ENCODE results near the gene KATNB1.
A peak's percentile ranks its signal among the peaks of the same experiment; 100 is the strongest.
"Not testable (repeated sequence)": the region's sequence is repeated elsewhere in the genome, so short reads cannot be mapped to it uniquely, and the experiment has no call there.

Gene KATNB1

DNA sequence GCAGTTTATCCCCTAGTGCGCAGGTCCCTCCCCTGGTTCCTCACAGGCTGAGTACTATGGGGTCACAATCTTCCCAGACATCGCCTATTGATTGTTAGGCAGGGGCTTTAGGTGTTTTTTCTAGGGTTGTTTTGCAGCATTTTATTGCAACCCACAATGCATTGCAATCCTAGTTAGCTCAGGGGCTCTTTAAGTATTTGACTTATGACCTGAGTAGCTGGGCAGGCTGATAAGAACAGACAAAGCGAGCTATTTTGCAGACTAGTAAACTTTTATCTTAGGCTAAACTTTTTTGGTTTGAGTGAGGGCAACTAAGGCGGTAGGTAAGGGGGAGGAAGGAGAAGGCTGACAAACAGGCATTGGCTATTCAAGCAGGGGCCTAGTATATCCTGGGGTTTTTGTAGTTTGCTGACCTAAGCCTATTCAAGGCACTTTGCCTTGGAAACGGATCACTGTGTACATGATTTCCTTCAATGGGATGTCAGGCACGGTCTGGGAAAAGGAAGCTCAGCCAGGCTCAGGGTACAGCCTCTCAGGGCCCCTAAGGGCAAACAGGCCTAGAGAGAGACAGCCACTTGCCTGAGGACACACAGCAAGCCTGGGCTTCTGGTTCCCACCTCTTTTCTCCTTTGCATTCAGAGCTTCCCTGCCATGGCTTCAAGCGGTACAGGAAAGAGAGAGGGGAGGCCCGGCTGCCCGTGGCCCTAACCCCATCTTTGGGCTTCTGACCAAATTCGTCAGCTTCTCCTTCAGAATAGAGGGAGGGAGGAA lies 34.6 kb upstream of the KATNB1 start:
- DNase-seq (ENCODE audit: low spot score): no peak

DNA sequence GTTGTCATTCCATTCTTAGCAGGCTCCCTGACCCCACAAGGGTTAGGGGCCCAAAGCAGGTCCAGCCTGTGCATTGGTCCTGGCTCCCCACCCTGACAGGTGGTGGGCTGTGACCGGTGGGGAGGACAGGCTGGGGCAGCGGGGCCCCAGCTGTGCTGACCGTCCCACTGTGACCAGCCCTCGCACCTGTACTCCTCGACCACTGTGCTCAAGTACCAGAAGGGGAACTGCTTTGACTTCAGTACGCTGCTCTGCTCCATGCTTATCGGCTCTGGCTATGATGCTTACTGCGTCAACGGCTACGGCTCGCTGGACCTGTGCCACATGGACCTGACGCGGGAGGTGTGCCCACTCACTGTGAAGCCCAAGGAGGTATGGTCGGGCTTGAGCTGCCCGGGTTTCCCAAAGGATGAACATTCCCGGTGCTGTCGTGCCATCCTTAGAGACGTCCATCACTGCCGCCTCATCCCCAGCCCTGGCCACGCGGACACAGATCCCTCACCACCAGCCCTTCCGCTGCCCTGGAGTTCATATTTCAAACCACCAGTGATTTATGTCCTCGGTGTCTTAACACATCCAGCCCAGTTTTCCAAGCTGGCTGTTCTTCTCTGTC lies 33.7 kb upstream of the KATNB1 start:
- no peak for DNase-seq (ENCODE audit: low spot score)

DNA sequence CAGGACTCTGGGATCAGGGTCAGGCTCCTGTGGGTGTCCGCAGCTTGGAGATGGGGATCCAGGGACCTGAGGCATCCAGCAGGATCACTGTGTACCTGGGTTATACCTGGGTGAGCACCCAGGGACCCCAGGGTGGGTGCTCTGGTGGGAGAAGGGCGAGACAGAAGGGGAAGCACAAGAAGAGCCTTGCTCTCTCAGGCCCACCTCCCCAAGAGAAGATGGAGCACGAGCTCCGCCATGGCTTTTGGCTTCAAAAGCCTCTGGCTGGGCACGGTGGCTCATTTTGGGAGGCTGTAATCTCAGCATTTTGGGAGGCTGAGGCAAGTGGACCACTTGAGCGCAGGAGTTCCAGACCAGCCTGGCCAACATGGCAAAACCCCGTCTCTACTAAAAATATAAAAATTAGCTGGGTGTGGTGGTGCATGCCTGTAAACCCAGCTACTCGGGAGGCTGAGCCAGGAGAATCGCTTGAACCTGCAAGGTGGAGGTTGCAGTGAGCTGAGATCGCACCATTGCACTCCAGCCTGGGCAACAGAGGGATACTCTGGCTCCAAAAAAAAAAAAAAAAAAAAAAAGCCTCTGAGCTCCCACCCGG lies 32.1 kb upstream of the KATNB1 start:
- DNase-seq (ENCODE audit: low spot score): no peak

DNA sequence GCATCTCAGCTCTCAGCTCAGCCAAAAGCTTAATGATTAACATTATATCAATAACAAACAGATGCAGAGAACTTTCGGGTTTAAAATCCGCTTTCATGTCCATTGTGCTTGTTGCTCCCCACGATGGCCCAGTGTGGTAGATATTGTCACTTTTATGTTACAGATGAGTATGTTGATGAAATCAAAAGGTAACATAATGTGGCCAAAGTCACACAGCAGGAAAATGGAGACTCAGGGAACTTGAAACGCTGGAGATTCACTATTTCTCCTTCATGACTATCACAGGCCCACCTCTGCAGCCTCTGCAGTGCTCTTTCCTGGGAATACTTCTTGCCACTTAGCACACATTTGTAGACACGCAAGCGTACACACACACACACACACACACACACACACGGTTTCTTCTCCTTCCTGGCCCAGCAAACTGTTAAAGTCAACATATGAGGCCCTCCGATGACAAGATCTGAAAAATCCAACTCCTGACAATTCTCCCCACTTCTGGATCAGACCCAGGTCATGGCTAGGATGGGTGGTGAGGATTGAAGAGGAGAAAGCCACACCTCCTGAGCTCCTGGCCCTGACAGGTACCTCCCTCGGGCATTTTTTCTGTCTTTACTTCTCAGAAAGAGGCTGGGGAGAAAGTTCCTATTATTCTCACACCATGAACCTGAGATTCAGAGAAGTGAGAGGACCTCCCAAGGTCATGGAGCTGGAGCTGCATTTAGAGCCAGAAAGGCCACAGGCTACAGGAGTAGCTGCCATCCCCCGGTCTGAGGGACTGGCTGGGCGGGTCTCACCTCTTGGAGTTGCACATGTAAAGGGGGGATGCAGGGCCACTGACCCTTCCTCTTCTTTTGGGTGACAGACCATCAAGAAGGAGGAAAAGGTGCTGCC lies 31.3 kb upstream of the KATNB1 start:
- peak; percentile 9 for DNase-seq (ENCODE audit: low spot score)

DNA sequence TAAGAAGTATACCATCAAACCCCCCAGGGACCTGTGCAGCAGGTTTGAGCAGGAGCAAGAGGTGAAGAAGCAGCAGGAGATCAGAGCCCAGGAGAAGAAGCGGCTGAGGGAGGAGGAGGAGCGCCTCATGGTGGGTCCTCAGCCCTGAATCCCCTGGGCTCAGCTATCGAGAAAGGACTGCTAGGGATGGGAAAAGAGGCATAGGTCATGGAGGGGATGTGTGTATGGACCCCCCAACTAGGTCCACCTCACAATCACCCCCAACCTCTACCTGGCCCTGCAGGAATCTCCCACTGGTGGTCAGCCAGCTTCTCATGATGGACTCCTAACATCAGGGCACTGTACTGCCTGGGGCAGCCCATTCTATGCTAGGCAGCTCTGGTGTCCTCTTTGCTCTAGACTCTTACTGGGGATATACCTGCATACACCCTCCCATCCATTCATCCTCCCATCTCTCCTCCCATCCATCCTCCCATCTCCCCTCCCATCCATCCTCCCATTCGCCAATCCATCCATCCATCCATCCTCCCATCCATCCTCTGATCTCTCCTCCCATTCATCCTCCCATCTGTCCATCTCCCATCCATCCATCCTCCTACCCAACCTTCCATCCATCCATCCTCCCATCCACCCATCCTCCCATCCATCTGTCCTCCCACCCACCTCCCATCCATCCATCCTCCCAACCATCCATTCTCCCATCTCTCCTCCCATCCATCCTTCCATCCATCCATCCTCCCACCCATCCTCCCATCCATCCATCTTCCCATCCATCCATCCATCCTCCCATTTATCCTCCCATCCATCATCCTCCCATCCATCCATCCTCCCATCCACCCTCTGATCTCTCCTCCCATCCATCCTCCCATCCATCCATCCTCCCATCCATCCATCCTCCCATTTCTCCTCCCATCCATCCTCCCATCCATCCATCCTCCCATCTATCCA lies 30.4 kb upstream of the KATNB1 start:
- no peak for DNase-seq (ENCODE audit: low spot score)

DNA sequence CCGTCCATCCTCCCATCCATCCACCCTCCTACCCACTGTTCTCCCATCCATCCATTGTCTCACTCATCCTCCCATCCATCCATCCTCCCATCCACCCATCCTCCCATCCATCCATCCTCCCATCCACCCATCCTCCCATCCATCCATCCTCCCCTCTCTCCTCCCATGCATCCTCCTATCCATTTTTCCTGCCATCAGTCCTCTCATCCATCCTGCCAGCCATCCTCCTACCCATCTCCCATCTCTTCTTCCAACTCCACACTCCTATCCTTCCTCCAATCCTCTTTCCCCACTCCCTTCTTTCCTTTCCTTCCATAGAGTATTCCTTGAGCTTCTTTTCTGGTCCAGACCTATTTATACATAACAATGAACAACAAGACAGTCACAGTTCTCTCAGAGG lies 28.9 kb upstream of the KATNB1 start:
- no peak for DNase-seq (ENCODE audit: low spot score)

DNA sequence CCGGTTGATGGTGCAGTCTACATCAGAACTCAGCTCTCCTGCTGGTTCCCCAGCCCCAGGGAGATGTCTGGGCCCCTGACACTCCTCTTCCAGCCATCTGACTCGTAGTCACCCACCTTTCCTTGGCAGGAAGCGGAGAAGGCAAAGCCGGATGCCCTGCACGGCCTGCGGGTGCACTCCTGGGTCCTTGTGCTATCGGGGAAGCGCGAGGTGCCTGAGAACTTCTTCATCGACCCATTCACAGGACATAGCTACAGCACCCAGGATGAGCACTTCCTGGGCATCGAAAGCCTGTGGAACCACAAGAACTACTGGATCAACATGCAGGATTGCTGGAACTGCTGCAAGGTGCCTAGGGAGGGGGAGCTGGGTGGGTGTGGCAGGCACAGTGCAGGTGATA lies 28.2 kb upstream of the KATNB1 start:
- DNase-seq (ENCODE audit: low spot score): no peak

DNA sequence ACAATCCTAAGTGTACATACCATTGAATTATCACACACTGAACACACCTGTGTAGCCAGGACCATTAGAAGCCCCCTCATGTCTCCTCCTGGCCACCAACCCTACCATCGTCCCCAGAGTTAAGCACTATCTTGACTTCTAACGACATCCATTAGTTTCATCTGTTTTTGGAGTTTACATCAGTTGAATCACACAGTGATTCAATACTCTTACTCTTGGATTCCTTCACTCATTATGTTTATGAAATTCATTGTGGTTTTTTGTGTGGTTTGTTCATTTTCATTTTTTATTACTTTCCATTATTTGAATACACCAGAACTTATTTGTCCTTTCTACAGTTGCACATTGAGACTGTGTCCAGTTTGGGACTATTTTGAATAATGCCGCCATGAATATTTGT lies 27.4 kb upstream of the KATNB1 start:
- DNase-seq (ENCODE audit: low spot score): no peak

DNA sequence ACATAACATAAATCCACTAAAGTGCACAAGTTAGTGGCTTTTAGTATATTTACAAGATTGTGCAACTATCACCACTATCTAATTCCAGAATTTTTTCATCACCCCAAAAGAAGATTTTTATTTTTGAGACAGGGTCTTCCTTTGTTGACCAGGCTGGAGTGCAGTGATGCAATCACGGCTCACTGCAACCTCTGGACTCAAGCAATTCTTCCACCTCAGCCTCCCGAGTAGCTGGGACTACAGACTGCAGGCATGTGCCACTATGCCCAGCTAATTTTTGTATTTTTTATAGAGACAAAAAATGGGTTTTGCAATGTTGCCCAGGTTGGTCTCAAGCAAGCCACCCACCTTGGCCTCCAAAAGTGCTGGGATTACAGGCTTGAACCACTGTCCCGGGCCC lies 25.9 kb upstream of the KATNB1 start:
- no peak for DNase-seq (ENCODE audit: low spot score)

DNA sequence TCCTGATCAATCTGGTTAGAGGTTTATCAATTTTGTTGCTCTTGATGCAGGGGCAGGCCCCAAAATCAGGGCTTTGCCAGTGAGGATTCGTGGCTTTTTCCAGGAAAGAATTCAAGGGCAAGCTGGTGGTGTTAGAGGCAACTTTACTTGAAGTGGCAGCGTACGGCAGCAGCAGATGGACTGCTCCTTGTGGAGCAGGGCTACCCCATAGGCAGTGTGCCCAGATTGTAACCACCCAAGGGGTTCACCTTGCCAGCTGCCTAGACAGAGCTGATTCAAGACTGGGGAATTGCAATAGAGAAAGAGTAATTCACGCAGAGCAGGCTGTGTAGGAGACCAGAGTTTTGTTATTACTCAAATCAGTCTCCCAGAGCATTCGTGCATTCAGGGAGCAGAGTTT lies 24.2 kb upstream of the KATNB1 start:
- DNase-seq (ENCODE audit: low spot score): no peak

DNA sequence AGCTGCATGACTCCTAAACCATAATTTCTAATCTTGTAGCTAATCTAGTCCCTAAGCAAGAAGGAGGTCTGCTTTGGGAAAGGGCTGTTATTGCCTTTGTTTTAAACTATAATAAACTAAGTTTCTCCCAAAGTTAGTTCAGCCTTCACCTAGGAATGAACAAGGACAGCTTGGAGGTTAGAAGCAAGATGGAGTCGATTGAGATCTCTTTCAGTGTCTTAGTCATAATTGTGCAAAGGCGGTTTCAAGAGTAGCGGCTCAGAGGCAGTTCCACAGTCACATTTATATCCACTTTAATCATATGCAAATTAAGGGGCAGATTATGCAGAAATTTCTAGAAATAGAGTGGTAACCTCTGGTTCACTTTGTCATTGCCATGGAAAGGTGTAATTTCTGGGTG lies 23.6 kb upstream of the KATNB1 start:
- DNase-seq (ENCODE audit: low spot score): no peak

DNA sequence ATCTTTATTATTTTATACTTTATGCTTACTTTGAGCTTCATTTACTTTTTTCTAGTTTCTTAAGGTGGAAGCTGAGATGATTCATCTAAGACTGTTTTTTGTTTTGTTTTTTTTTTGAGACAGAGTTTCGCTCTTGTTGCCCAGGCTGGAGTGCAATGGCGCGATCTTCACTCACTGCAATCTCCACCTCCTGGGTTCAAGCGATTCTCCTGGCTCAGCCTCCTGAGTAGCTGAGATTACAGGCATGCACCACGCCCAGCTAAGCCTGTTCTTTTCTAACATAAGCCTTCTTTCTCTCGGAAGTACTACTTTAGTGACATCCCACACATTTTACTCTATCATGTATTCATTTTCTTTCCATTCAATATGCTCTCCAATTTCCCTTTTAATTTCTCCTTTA lies 23.0 kb upstream of the KATNB1 start:
- DNase-seq (ENCODE audit: low spot score): not testable (repeated sequence)

DNA sequence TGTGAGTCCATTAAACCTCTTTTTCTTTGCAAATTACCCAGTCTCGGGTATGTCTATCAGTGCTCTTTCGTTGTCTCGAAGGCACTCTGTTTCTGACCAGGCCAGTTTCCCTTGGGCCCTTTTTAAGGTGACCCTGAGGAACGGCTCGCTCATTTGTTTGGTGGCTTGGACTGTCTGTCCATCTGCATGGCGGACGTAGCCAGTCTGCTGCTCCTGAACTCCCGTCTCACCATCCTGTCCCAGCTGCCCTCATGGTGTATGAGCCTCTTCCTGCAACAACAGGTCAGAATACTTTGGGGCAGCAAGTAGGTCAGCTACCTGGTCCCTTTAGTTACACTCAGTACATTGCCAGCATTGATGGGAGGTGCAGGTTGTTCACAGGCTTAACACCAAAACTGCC lies 22.0 kb upstream of the KATNB1 start:
- DNase-seq (ENCODE audit: low spot score): no peak

DNA sequence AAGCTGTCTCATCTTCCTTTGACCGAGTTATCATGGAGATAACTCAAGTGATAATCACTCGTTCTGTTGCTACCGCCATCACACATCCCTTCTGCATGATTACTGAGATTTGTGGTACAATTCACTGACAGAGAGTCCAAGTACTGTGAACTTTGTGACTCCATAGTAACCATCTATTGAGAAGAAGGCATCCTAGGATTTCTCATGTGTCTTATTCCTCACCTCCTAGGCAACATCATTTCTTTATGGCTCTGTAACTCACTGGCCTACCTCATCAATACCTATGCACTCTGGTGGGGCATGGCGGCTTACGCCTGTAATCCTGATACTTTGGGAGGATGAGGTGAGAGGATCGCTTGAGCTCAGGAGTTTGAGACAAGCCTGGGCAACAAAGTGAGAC lies 21.5 kb upstream of the KATNB1 start:
- DNase-seq (ENCODE audit: low spot score): no peak

DNA sequence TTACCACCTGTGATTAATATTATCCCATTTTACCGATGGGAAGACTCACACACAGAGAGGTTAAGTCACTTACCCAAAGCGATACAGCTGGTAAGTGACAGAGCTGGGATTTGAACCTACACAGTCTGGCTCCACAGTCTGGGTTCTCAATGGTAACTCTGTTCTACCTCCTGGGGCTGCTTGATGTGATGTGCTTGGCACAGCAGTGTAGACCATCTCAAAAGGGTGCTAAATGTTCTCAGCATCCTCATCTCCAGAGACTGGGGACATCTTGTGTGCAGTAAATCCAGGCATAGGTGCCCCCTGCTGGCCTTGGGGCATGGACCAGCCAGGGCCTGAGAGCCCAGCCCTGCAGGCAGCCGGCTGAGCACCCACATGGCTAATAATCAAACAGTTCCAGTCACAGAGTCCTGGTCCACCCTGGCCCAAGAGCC lies 15.4 kb upstream of the KATNB1 start:
- DNase-seq (ENCODE audit: low spot score): peak; percentile 38

DNA sequence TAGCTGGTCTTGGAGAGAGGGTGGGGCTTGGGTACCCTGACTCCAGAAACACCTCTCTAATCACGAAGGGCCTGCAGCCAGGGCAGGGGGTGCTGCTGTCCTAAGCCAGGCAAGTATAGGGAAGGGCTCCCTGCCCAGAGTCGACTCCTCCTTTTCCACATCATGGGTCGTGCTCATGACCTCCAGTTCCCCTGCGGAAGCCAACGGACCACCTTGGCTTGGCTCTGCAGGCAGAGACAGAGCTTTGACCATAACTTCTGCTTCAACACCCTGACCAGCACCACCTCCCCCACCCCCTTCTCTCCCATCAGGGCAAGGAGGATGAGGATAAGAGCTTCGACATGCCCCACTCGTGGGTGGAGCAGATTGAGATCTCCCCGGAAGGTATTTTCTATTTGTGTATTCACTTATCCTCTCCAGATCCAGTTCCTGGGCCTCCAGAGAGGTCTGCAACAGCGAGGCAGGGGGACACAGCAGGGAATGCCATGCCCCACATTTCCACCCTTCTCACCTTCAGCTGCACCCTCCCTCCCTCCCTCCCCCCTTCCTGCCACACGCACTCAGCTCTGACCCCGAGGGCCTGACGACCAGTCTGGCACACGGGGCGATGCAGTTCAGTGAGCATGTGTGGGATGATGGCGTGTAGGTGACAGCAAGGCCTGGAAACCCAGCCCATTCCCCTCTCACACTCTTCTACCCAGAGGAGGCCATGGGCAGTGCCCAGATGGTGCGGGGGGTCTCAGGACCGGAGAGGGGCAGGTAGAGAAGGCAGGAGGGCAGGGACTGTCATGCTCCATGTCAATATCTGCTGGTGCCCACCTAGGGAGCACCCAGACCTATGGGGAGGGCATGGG lies 14.0 kb upstream of the KATNB1 start:
- no peak for DNase-seq (ENCODE audit: low spot score)

DNA sequence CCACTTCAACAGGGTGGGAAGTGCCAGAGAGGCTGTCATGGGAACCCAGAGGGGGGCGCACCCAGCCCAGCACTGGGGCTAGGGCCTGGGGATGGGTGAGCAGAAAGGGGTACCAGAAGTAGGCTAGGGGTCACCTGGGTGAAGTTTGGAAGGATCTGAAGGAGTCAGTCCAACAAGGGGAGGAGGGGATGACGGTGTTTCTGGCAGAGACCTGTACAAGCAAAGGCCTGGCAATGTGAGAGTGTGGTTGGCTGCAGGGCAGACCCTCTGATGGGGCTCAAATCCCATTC lies 13.4 kb upstream of the KATNB1 start:
- no peak for DNase-seq (ENCODE audit: low spot score)

DNA sequence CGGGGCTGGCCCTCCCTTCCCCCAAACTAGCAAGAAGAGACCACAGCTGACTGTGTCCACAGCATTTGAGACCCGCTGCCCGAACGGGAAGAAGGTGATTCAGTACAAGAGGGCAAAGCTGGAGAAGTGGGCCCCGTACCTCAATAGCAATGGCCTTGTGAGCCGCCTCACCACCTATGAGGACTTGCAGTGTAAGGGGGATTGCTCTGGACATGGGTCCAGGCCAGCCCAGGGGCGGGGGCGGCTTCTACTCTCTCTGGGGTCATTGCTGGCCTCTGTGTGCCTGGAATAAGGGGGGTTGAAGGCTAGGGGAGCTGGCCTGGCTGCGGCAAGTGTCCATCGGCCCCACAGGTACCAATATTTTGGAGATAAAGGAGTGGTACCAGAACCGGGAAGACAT lies 12.9 kb upstream of the KATNB1 start:
- no peak for DNase-seq (ENCODE audit: low spot score)

DNA sequence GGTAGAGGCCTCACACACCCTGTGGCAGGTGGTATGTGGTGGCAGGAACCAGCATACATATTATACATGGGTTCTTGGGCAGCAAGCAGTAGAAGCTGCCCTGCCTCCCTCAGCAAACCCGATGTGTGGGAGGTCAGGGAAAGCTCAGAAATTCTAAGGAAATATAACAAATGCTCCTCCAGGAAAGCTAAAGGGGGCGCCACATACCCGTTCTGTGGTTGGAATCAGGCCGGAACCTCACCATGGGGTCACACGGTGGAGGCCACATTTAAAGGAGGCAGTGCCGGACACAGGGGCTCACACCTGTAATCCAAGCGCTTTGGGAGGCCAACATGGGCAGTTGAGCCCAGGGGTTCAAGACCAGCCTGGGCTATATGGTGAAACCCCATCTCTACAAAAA lies 12.4 kb upstream of the KATNB1 start:
- peak; percentile 7 for DNase-seq (ENCODE audit: low spot score)

DNA sequence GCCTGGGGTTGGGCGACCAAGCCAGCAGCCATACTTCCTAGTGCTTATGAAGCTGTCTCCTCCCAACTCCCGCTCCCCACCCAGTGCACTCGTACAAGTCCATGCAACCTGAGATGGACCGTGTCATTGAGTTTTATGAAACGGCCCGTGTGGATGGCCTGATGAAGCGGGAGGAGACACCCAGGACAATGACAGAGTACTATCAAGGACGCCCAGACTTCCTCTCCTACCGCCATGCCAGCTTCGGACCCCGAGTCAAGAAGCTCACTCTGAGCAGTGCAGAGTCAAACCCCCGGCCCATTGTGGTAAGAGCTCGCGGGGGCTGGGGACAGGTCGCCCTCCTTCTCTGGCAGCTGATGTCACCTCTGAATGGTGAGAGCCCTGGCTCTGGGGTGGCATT lies 11.0 kb upstream of the KATNB1 start:
- no peak for DNase-seq (ENCODE audit: low spot score)

DNA sequence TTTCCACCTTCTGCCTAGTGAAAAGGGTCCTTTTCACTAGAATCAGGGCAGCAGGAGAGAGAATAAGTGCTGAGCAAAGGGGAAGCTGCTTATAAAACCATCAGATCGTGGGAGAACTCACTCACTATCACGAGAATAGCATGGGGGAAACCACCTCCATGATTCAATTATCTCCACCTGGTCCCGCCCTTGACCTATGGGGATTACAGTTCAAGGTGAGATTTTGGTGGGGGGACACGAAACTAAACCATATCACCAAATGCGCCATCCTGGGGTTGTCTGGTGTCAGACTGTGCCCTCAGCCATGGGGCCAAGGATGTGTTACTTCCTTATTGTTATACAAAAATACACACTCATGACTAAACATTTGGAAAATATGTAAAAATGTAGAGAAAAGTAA lies 10.4 kb upstream of the KATNB1 start:
- no peak for DNase-seq (ENCODE audit: low spot score)

All from SW480 (cell line).